GM21528 (cell line): Measurements from ENCODE around the gene NACC1.

ENCODE experiments used
- ATAC-seq: cut with Tn5 transposase; IDR thresholded peaks from one replicate; pipeline ENCODE4 v1.9.1; 2021; ENCODE audit warnings: mild to moderate bottlenecking, moderate library complexity; ENCODE audit not compliant: unreplicated experiment, low FRiP score

NACC1 gene

DNA sequence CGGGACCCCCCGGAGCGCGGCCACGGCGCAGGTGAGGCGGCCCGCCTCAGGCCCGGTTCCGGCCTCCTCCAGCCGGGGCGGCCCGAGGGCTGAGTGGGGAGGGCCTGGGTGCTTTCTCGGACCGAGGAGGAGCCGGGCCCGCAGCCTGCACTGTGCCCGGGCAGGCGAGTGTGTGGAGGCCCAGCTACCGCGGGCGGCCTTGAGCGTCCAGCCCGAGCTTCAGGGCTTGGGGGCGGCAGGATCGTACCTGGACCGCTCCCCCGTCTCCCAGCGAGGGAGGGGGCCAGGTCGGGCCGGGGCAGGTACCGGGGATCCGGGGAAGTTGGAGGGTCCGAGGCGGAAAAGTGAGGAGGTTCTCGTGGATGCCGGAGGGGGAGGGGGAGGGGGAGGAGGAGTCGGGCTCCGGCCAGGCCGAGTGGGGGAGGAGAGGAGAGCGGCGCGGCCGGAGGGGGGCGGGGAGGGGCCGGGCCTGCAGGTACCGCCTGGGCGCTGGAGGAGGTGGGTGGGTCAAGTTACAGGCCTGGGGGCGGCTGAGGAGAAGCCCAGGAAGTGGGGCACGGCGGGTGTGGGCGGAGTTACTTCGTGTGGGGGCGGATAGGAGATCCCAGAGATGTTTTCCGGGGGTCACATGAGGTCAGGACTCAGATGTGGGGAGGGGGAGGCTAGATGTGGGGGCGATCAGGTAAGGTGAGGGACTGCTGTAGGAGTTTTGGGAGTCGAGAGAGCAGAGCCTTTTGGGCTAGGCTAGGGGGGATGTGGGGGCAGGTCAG lies 545 bp downstream of the NACC1 start:
- ATAC-seq = no peak

GRCh38 chr19:13119627-13120026 lies 1.6 kb downstream of the NACC1 start:
- ATAC-seq = no peak

DNA sequence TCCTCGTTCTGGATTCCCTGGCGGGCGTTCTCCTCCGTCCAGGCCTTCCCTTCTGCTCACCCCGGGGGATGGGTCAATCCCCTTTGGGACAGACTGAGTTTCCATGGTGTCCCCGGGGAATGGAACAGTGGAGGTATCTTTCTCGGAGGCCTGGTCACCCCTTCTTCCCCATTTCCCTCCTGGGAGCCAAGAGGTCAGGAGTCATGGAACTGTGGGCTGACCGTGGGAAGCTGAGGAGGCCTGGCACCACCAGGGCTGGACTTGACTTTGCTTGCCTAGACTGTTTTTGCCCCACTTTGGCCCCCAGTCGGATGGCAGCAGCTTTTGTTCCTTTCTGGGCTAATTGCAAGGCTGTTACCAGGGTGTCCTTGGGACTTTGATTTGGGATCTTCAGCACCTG lies 2.0 kb downstream of the NACC1 start:
- no peak for ATAC-seq

GRCh38 chr19:13120817-13121216 lies 2.8 kb downstream of the NACC1 start:
- ATAC-seq = no peak

DNA sequence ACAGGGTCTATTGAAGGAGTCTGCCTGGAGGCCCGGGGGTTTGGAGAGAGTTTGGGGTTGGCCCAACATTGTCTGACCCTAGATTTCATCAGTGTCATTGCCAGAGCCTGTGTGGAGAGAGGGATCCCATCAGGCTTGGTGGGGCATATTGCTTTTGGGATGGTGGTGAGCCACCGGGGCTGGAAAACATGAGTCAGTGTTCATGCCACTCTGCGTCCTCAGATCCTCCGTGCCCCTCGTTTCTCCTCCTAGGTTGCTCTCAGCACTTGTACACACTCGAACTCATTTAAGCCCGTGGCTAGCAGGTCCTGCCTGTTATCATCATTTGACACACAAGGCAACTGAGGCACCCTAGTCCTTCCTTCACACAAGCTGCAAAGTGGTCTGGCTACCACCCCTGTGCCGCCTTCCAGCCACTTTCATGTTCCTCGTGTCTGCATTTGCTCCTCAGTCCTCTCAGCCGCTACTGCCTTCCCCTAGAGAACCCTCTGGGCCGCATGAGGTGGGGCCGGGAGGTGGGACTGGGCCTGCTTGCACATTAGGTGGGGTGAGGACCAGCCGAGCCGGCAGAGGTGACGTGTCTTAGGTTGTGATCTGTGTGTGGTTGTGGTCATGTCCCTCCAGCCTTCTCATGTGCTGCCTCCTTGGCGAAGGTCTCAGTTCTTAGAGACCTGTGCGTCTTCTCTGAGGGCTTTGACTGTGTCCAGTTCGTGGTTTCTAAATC lies 3.6 kb downstream of the NACC1 start:
- ATAC-seq = no peak

DNA sequence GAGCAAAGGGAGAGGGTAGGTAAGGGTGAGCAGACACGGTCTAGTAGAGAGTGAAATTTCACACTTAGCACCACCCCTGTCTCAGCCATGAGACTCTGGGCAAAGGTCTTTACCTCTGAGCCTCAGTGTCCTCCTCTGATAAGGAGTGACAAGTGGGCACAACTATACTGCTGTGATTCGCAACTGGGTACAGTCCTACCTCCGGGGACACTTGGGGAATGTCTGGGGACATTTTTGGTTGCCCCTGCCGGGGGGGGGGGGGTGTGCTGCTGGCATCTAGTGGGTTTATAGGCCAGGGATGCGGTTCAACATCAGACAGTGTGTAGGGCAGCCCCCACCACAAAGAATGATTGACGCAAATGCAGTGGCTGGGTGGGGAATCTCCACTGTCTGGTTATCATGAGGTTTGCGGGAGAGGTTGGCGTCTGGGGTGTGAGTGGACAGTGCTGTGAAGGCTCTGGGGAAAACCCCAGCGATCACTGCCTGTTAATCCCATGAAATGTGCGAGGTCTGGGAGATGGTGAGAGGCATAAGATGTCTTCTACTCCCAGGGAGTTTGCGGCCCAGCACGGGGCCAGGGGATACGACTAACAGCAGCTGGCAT lies 4.3 kb downstream of the NACC1 start:
- ATAC-seq = no peak

DNA sequence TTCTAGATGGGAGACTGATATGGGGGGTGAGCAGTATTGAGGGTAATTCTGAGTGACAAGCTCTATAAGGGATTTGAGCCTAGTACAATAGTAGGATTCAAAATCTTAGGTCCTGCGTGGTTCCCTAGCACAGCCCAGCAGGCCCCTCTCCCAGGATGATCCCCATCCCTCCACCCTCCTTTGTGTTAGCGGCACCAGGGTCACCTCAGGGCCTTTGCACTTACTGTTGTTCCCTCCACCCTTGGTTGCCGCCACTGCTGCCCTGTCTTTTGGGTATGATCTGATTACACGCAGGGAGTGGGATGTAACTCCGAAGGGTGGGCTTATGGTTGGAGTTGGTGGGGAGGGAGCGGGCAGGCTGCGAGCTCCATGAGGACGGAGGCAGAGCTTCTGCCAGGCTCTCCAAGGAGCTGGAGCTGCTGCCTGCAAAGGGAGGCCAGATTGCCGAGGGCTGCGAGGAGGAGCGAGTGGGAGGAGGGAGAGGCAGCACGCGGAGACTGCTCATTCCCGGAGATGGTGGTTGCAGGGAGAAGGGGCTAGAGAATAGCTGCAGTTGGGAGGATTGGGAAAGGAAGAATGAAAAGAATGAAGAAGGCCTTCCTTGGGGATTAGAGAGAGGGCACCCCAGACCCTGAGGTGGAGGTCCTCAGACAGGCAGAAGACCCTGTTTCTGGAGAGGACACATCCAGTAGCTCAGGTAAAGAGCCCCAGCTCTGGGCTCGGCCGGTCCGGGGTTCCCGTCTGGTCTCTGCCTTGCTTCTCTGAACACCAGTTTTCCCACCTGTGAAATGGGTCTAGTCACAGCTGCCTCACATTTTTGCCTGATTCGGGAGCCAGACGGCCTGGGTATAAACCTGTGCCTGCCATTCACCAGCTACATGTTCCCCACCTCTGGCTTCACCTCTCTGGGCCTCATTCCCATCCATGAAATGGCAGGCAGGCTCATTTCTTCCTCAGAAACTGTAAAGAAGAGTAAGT lies 5.2 kb downstream of the NACC1 start:
- ATAC-seq = no peak

GRCh38 chr19:13127051-13127450 lies 9.0 kb downstream of the NACC1 start:
- ATAC-seq = no peak

GRCh38 chr19:13127811-13128575 lies 9.9 kb downstream of the NACC1 start:
- no peak for ATAC-seq

DNA sequence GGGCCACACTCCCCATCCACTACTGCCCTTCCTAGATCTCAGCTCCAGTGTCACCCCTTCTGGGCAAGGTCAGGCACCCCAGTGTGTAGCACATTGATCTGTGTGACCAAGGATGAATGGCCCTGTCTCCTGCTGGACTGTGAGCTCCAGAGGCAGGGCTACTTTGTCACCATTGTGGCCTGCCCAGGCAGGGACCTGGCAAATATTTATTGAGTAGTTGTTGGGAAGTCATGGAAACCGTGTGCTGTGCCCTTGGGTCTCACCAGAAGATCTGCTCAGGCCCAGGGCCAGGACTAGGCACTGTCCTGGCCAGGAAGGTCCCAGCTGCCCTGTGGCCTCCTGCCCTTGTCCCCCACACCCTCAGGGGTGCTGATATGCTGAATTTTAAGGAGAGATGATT lies 10.5 kb downstream of the NACC1 start:
- ATAC-seq = no peak

- no peak for ATAC-seq
These were observed 11.3 kb downstream of the NACC1 start for GRCh38 chr19:13129384-13129783.

DNA sequence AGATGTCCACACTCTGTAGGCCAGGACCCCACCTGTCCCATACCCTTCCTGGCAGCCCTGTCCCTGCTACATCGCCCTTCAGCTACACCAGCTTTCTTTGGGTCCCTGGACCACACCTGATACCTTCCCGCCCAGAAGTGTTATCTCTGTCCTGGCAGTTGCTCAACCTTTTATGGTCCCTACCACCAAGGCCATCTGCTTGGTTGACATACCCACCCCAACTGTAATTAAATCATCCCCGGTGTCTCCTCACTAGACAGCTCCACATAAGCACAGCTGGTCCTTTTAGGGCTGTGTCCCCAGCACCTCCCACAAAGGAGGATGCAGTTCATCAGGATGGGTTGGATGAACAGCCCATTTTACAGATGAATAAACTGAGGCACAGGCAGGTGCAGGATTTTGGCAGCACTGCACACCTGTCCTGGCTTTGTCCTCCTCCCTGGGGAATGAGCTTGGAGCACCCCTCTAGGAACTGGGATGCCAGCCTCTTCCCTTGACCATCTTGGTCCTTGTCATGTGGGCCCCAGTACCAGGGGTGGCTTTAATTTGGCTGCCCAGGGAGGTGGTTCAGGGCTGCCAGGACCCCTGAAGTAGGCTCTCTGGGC lies 12.9 kb downstream of the NACC1 start:
- ATAC-seq = no peak

GRCh38 chr19:13132471-13133180 lies 14.6 kb downstream of the NACC1 start:
- ATAC-seq = no peak

GRCh38 chr19:13133241-13133870 lies 15.3 kb downstream of the NACC1 start:
- ATAC-seq = no peak

DNA sequence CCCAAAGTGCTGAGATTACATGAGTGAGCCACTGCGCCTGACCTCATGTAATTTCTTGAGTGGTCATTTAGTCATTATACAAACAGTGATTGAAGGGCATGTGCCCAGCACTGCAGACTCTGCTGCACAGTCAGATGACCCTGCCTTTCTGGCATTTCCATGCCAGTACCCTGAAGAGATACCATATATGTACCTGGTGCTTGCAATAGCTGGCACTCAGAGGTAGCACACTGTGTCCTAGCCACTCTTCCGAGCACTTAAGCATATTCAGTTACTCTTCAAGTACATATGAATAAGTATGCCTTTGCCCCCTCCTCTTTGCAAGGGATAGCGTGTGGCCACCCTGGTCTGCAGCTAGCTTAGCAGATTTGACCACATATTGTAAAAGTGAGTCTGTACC lies 16.6 kb downstream of the NACC1 start:
- ATAC-seq = no peak

DNA sequence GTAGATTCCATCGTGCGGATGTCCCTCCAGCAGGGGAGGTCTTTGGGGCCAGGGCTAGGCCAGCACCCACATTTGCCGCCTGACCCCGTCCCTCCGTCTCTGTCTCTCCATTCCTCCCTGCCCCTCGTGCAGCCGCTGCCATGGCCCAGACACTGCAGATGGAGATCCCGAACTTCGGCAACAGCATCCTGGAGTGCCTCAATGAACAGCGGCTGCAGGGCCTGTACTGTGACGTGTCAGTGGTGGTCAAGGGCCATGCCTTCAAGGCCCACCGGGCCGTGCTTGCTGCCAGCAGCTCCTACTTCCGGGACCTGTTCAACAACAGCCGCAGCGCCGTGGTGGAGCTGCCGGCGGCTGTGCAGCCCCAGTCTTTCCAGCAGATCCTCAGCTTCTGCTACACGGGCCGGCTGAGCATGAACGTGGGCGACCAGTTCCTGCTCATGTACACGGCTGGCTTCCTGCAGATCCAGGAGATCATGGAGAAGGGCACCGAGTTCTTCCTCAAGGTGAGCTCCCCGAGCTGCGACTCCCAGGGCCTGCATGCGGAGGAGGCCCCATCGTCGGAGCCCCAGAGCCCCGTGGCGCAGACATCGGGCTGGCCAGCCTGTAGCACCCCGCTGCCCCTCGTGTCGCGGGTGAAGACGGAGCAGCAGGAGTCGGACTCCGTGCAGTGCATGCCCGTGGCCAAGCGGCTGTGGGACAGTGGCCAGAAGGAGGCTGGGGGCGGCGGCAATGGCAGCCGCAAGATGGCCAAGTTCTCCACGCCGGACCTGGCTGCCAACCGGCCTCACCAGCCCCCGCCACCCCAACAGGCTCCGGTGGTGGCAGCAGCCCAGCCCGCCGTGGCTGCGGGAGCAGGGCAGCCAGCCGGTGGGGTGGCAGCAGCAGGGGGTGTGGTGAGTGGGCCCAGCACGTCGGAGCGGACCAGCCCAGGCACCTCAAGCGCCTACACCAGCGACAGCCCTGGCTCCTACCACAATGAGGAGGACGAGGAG lies 17.3 kb downstream of the NACC1 start:
- ATAC-seq = no peak

DNA sequence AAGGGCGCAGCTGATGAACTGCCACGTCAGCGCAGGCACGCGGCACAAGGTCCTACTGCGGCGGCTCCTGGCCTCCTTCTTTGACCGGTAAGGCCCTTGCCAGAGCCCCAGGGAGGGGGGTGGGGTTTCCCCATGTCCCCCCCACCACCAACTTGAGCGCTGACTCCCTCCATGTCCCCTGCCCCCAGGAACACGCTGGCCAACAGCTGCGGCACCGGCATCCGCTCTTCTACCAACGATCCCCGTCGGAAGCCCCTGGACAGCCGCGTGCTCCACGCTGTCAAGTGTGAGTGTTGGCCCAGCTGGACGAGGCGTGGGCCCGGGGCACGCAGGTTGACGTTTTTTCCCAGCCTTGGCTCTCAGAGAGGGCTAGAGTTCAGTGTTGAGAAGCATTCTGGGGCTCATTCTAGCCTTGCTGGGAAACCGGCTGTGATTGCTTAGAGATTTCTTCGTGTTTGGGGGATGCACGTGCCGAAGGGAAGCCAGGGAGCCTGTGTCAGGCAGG lies 19.3 kb downstream of the NACC1 start:
- ATAC-seq = no peak
